ENCODE results near the gene PRPS1L1. TPM values are rescaled to one million over a fixed set of nuclear protein-coding genes. Genes with fewer than 3 reads are reported as not detected.

PRPS1L1 gene
- total RNA-seq (2014; rRNA removed; shearing (Covaris generic)), result not detected in 2 replicates

GRCh38 chr7:18027628-18028027 is at the start of gene PRPS1L1:
Gene PRPS1L1, minus strand, starts transcription at chr7:18027846.

Other genes starting within 250 kb of the PRPS1L1 start
- gene SNX13, start 87.4 kb downstream of the PRPS1L1 start, total RNA-seq (2014; rRNA removed; shearing (Covaris generic)), result 35.8 and 60.9 TPM in 2 replicates

Measured in A375 (cell line).